GM20000 (cell line): ENCODE measurements around the gene CCDC93.

Experiments
- DNase-seq: peaks from one replicate; pipeline ENCODE4 v3.0.0; 2012; ENCODE audit warnings: low spot score
- CTCF ChIP-seq: IDR thresholded peaks from 2 replicates; pipeline ENCODE4 v1.5.1; 2012; ENCODE audit warnings: mild to moderate bottlenecking, control low read depth; ENCODE audit errors: extremely low read depth, missing control alignments

CCDC93 gene

GRCh38 chr2:117953231-117953630, 60.6 kb downstream of the CCDC93 start:
- no peak for DNase-seq
- no peak for TF ChIP-seq CTCF

DNA sequence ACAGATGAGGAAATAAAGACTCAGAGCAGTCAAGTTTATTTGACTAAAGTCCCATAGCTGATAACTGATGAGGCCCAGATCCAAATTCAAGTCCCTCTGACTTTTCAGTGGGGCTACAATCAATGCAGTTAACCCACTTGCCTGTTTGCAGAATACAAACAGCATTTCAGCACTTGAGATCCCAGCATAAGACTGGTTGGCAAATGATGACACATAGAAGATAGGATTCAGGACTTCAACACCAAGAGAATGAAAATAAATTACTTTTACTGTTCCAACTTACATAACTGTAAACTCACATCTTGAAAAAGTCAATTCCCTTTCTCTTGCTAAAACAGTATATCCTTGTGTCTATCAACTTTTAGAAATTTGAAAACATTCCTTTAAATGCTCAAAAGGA, 61.2 kb downstream of the CCDC93 start:
- no peak for DNase-seq
- TF ChIP-seq CTCF = no peak

DNA sequence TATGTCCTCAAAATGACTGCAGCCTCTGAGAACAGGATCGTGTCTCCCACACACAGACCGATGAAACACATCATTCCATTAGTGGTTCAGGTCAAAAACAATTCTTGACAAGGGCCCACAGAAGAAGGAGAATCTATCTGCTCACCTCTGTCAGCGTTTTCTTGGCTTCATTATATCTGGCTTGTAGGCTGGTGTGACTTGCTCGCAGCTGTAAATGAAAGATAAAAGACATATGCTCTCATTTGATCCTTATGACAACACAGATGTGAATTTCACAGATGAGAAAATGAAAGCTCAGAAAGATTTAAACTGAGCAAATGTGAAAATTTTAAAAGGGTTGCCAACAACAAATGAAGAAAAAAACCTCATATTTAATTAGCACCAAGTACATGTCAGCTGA, 61.6 kb downstream of the CCDC93 start:
- DNase-seq = no peak
- TF ChIP-seq CTCF = no peak

GRCh38 chr2:117949806-117950205, 64.1 kb downstream of the CCDC93 start:
- DNase-seq = no peak
- no peak for TF ChIP-seq CTCF

GRCh38 chr2:117948615-117949014, 65.3 kb downstream of the CCDC93 start:
- no peak for DNase-seq
- no peak for TF ChIP-seq CTCF

DNA sequence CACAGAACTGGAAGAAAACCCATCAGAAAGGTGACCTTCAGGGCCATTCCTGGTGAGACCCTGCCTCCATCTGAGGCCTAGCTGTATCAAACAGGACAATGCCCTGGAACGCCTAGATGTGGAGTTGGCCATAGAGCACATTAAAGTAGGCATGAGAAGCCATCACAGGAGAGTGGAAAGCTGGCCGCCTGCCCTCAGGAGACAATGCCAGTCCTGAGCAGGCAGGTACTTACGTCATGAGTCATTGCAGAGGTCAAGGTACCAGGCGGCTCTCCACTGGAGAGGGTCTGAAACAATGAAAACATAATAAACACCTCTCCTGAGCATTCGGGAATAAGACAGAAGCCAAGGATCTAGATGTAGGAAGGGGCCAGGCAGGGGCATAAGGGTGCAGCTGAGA, 68.6 kb downstream of the CCDC93 start:
- no peak for DNase-seq
- no peak for TF ChIP-seq CTCF

GRCh38 chr2:117944816-117945215, 69.1 kb downstream of the CCDC93 start:
- no peak for DNase-seq

More at GRCh38 chr2:117944816-117945215, 69.1 kb downstream of the CCDC93 start:
- TF ChIP-seq CTCF = no peak
